Vagina (tissue), 2 donors: ENCODE measurements around the gene ZC2HC1B.

Experiments
- POLR2A ChIP-seq, 2 donors: fragments of 450-650 bp; IDR thresholded peaks; one replicate each; pipeline ENCODE4 v1.6.1; 2017; ENCODE audit warnings: antibody characterized with exemption in 2 of 2, mild to moderate bottlenecking in 2 of 2, moderate library complexity in 2 of 2
- TF ChIP-seq, protein P1 (sequence below), 3 experiments: fragments of 450-650 bp in 2 of 3; fragments of 200-600 bp in 1 of 3; sonication (generic) in 1 of 3; IDR thresholded peaks; one replicate each; pipeline ENCODE4 v1.5.1; 2017 to 2019; ENCODE audit warnings: antibody characterized with exemption in 3 of 3, mild to moderate bottlenecking in 2 of 3, moderate library complexity in 2 of 3

DNA sequence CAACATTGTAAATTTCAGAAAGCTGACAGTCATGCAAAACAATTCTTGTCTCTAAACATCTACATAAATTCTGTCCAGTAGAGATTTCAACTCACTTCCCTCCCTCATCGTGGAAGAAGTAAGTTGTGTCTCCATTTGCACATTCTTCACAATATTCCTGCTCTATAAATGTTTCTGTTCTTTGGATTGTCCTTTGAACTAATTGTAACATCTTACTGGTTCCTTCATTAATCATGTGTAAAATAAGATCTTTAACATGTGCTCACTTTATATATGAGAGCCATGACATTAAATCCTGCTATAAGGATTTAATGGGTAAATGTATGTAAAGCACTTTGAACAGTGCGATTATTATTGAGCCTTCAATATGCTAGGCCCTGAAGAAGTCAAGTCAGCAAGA lies 28.1 kb upstream of the ZC2HC1B start:
- TF ChIP-seq, protein P1, sequence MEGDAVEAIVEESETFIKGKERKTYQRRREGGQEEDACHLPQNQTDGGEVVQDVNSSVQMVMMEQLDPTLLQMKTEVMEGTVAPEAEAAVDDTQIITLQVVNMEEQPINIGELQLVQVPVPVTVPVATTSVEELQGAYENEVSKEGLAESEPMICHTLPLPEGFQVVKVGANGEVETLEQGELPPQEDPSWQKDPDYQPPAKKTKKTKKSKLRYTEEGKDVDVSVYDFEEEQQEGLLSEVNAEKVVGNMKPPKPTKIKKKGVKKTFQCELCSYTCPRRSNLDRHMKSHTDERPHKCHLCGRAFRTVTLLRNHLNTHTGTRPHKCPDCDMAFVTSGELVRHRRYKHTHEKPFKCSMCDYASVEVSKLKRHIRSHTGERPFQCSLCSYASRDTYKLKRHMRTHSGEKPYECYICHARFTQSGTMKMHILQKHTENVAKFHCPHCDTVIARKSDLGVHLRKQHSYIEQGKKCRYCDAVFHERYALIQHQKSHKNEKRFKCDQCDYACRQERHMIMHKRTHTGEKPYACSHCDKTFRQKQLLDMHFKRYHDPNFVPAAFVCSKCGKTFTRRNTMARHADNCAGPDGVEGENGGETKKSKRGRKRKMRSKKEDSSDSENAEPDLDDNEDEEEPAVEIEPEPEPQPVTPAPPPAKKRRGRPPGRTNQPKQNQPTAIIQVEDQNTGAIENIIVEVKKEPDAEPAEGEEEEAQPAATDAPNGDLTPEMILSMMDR (IDR thresholded peaks at IDR 0.05), result no peak
- TF ChIP-seq POLR2A (IDR thresholded peaks at IDR 0.05), result no peak
